GM19467 (cell line): ENCODE data around the gene SNPH.

Source experiments
- ATAC-seq: cut with Tn5 transposase; IDR thresholded peaks from one replicate; pipeline ENCODE4 v1.9.1; 2021; ENCODE audit warnings: mild to moderate bottlenecking, moderate library complexity; ENCODE audit not compliant: unreplicated experiment

Gene SNPH

DNA sequence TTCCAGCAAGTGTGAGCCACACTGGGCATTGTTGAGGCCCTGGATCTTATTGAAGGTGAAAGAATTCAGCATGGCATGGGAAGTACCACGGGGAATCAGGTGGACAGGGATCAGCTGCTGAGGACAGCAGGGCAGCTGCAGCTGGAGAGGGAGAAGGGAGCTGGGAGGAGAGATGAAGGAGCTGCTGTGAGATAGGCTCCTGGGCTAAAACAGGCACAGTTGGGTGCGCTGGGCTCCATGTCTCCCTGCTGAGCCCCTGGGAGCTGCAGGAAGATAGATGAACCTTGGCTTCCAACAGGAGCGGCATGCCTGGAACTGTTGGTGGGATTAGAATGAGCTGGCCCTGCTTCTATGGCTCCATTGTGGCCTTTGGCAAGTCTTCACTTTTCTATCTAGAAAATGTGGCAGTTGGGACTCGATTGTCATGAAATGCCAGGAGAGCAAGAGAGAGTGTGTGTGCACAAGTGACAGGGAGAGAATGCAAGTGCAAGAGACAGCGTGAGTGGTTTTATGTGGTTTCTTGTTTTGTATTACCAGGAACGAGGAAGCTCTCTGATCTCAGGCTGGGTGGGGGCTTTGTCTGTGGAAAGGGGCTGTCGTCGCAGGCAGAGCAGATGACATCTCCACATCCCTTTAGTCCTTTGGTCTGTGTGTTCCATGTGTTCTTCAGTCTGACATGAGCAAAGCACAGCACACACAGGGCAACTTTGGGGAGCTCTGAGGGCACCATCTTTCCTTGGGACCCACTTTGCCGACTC is 20.4 kb downstream of the SNPH start:
- ATAC-seq: no peak

DNA sequence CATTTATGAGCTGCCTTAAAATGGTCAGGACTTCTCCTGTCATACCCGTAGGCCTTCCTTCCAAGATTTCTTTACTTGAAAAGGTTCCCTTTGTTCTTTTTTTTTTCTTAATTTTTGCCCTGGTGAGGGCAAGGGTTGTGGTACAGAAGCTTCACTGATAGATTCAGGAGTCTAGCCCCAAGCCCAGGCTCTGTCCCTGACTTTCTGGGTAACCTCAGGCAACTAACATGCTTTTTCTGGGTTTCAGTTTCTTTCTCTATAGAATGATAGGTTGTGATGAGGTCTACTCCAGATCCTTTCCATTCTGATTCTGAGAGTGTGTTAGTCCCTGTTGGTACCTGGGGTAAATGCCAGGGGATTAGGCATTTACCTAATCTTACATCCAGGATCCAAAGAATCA is 21.2 kb downstream of the SNPH start:
- no peak for ATAC-seq

DNA sequence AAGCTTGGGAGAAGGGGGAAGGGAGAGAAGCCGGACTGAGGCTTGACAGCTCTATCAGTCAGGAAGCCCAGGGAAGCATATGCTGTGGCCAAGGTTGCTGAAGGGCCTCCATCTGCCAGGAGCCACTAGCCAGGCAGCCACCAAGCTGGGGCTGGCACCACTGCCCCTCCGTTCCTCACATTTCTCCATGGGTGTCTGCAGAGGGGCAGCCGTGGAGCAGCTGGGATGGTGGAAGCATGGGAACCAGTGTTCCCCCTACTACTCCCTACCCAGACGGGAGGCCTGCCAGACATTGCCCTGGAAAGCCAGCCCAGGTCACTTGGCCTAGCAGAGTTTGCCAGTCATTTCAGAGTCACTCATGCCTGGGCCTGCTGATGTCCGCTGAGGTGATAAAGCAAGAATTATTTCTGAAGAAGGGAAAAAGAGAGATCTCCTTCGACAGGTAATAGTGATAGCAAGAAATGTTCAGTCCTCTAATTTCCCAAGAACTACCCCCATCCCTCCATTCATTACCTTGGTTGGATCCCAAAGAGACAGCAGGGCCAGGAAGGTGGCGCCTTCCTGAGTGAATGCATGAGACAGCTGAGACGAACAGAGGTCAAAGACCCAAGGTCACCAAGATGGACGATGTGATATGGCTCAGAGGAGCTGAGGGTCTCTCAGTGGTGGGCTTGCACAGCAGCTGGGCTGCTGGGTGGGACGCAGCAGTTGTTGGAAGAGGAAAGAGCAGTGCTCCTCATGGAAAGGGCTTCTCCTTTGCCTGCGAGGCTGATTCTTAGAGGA is 21.9 kb downstream of the SNPH start:
- no peak for ATAC-seq

DNA sequence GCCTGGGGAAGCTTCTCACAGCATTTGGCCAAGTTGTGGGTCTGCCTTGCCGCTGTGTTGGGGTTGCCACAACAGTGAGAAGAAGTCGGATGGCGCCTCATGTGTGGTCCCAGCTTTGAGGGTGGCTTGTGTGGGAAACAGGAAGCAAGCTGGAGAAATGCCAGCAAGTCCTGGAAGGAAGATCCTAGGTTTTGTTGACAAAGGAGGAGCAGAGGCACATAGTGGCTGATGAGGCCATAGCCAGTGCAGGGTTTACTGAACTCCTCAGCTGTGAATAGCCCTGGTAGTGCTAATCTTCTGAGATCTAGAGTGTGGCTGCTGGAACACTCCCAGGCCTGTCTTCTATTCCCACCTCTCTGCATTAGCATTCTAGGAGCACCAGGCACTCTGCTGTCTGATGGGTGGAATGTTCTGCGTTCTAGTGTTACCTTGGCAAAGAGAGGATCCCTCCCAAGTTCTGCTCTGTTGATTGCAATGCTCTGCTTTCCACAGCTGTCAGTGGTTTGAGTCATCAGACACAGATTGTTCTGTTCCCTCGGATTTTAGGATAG is 25.2 kb downstream of the SNPH start:
- ATAC-seq: no peak

DNA sequence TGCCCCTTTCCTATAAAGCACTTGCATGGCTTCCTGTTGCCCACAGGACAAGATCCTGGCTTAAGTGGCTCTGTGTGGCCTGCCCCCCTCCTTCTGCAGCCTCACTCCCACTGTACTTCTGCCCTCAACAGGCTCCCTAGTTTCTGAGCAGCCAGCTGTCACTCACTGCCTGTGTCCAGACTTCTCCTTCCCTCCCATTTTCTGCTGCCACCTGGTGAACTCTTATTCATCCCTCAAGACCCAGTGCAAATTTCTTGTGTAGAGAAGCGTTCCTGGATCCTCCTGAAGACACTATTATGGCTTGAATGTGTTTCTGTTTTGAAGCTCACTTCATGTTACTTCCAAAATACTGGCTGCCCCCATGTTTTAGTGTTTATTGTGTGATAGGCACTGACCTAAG is 26.5 kb downstream of the SNPH start:
- no peak for ATAC-seq

DNA sequence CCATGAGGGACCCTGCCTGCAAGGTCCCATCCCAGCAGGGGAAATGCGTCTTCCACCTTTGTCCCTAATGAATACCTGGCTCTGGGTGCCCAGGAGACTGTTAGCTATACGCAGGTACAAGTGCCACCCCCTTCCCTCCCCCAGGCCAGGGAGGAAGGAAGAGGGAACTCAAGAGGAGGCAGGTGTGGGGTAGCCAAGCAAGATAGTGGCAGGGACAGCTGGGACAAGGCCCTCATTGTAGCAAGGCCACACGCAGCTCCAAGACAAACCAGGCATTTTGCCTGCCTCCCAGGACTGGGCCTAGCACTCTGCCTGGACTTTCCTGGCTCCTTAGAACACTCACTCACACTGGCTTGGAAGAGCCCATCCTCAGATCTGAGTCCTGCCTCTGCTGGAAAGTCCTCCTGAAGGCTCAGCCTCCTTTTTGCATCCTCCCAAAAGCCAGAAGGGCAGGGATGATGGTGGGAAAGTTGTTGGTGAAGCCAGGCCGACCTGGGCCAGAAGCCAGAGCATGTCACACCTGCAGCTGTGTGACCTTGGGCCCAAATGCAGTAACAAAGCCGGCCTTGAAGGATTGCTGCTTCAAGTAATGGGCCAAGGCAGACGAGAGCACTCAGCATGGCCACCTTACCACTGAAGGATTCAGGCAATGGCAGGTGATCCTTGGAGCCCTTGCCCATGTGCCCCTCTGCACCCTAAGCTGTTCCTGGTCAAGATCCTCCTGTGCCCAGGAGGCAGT is 27.7 kb downstream of the SNPH start:
- ATAC-seq: no peak

DNA sequence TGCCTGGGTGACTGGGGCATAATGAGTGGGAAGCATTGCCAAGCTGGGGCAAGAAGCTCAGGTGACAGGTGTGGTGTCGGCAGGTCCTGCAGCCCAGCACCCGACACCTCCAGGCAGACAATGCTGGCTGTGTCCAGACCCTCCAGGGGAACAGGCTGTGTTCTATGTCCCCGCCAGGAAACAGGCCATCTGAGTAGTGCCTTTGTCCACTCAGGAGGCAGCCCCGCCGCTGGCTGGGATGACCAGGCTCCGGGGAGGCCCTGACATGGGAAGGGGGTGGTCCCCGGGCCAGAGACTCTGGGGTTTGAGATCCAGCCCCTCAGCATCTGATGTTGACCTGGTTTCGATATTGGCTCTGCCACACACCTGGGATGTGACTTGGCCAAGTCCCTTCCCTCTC is 28.4 kb downstream of the SNPH start:
- ATAC-seq: no peak

DNA sequence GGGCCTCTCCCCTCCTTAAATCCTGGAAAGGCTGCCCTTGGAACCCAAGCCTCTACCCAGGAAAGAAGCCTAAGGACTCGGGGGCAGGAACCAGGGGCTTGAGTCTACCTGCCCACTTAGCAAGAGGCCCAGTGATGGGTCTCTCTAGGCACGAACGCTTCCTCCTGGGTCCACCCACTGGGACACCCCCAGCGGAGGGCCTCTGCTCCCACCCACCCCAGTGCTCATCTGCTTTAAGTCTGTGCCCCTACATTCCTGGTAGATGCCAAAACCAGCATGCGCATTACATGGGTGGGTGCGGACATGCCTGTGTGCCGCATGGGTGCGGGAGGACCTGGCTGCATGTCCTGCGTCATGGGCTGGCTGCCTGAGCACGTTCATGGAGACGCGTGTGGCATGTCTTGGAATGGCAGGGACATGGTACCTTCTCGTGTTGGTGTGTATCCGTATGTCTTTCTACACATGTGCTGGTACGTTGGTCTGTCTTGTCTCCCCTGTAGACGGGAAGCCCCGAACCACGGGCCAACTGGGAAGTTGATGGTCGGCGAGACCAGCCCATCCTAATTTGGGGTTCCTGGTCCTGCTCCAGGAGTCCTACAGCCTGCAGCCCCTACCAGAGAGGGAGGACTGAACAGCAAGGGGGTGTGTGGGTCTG is 29.3 kb downstream of the SNPH start:
- ATAC-seq: no peak

DNA sequence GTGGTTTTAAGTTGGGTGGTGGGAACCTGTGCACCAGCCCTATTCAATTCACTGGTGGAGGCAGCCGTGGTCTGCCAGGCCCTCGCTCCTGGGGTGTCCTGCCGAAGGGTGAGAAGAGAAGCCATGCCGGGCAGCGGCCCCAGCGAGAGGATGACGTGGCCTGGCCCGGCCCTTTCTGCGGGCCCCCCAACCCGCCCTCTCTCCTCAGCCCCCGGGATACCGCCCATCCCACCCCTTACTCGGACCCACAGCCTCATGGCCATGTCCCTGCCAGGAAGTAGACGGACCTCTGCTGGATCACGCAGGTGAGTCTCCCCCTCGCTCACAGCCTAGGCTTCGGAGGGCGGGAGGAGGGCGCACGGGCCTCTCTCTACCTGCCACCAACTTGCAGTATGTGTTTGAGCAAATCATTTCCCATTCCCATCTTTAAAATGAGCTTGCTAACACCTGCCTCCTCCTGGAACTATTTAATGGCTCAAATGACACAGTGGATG is 30.1 kb downstream of the SNPH start:
- no peak for ATAC-seq

DNA sequence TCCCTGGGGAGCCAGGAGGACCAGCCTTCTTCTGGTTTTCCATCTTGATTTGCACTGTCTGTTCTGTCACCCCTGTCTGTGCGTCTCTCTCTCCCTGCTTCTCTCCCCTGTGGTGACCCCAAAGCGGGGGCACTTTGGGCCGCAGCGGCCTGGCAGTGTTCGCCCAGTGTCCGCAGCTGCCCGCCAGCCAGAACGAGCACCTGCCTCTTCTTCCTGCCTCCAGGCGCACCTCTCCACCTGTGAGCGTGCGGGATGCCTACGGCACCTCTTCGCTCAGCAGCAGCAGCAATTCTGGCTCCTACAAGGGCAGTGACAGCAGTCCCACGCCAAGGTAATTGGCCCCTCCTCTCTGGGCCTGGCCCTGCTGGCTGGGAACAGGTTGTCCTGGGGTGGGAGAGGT is 30.8 kb downstream of the SNPH start:
- ATAC-seq: no peak

DNA sequence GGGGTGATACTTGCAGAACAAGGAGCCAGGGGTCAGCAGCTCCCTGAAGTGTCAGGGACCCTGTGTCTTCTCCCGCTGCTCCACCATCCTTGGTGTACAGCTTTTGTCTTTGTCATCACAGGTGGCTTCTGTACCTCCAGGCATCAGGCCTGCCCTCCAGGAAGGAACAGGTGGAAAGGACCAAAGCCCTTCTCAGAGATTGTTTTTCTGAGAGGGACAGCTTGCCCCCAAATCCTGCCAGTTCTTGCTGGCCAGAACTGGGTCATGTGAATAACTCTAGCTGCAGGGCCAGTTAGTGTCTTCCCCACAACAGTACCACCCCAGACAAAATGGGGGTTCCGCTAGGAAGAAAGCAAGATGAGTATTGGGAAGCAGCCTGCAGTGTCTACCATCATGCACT is 31.4 kb downstream of the SNPH start:
- ATAC-seq: no peak

DNA sequence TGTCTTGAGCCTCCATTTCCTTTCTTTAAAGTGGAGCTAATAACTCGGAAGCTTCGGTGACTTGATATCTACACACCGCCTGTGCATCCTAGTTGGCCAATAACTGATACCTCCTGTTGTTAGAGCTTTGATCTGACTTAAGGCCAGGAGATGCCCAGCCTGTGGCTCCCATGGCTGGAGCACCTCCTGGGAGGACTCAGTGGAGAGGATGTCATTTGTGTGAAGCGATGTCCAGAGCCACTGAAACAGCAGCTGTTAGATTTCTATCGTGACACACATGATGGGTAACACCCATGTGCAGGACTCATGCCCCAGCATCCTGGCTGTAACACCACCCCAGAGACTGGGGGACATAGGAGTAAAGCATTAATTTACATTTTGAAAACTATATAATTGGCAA is 32.1 kb downstream of the SNPH start:
- no peak for ATAC-seq

DNA sequence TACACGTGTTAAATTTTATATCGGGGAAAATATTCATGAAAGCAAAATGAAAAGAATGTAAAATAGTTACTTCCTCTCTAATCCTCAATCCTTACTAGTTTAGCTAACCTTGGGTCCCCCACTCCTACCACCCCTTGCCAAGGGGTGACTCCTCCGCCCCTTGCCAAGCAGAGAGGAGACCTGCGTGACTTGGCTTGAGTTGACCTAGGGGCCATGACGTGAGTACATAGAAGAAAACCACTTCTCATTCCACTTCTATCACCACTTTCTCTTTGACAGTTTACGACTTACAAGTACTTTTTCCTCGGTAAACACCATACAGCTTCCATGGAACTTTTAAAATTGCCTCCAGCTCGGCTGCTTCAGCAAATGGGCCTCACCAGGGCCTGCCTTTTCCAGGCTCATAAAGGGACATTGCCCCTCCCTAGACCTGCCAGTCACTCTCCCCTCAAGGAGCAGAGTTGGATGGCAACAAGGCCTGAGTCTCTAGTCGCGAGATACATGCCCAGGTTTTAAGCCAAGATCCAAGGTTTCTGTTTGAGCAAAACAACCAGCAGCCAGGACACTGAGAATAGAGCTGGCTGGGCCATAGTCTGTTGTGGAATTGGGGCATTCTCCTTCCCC is 32.9 kb downstream of the SNPH start:
- no peak for ATAC-seq

DNA sequence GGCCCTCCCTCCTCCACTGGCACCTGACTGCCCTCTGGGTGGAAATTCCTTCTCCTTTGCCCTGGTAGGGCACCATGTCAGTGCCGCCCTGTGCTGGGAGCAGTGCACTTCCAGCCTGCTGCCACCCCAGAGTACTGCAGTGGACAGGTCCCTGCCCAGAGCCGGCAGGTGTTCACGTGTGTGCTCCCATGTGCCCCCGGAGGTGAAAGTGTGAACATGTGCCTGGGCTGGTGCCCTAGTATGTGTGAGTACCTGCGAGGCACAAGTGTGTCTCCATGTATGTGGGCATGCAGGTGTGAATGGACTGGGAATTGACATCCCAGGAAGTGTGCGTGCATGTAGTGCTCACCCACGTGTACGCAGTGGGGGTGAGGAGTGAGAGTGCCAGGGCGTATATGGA is 33.4 kb downstream of the SNPH start:
- no peak for ATAC-seq

DNA sequence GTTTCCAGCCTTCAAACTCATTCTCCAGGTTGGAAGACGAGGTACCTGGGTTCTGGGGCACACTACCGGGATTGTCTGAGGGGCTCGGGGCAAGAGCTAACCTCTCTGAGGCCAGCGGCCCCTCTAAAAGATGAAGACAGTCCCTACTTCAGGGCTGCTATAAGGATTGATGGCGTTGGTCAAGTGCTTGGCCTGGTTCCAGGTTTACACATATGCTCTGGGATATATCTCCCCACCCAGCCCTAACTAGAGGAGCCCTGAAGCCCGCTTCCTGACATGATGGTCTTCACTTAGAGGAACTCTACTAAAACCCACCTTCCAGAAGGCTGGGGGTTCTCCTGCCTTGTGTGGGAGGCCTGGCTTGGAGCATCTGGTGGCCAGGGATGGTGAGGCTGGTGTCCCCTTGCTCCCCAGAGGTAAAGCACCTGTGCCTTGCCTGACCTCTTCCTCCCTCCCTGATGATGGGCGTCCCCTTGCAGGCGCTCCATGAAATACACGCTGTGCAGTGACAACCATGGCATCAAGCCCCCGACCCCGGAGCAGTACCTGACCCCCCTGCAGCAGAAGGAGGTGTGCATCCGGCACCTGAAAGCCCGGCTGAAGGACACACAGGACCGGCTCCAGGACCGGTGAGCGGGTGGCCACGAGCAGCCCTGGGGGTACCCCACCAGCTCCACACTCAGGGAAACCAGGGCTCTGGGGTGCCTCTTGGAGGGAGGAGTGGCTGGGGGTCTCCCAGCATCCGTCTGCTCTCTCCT is 34.2 kb downstream of the SNPH start:
- no peak for ATAC-seq

DNA sequence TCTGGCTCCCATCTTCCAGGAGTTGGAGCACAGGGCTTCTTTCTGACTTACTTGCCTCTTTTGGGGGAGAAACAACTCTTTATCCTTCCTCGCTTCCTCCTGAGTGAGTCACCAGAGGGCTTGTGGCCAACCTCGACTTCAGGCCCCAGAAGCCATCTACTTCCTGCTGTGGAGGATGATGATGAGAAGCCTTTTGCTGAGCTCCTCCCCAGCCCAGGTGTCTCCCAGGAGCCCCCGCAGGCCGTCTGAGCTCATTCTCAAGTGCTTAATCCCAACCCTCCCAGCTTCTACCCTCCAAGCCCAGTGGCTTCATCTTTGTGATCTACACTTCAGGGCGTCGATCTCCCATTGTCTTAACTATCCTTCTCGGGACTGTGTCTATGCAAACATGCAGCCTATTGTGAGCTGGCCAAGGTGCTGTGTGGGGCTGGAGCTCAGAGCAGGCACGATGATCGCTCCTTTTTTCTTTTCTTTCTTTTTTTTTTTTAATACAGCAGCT is 35.0 kb downstream of the SNPH start:
- ATAC-seq: no peak

DNA sequence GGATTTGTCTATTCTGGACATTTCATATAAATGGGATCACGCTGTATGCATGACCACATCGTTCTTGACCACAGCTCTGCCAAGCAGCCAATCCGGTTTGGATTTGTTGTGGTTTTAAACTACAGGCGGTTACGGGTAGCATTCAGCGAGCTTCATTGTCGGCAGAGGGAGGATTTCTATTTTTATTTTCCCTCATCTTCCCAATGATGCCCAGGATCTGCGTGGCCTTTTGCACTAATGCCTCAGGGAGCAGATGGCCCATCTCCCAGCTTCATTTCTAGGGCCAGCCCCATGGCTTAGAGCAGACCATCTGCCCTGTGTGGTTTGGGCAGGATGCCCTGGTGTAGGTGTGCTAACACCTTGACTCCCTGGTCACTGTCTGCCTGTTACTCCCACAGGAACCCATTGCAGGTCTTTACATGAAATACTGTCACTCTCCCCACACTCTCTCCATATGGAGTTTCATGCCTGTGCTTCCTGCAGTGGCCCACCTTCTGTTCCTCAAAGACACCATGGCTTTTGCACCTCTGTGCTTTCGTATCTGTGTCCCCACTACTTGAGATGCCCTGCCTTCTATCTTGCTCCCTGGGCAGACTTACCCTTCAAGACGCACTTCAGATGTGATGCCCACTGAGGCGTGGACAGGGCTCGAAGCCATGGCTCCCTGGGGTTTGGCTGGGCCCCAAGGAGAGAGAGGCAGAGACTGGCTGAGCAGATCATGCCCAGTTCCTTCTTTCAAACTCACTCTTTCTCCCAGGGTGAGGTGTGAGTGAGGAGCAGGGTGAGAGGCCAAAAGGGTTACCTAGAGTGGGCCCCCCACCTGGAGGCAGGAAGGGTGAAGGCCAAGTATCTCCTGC is 36.8 kb downstream of the SNPH start:
- ATAC-seq: no peak

DNA sequence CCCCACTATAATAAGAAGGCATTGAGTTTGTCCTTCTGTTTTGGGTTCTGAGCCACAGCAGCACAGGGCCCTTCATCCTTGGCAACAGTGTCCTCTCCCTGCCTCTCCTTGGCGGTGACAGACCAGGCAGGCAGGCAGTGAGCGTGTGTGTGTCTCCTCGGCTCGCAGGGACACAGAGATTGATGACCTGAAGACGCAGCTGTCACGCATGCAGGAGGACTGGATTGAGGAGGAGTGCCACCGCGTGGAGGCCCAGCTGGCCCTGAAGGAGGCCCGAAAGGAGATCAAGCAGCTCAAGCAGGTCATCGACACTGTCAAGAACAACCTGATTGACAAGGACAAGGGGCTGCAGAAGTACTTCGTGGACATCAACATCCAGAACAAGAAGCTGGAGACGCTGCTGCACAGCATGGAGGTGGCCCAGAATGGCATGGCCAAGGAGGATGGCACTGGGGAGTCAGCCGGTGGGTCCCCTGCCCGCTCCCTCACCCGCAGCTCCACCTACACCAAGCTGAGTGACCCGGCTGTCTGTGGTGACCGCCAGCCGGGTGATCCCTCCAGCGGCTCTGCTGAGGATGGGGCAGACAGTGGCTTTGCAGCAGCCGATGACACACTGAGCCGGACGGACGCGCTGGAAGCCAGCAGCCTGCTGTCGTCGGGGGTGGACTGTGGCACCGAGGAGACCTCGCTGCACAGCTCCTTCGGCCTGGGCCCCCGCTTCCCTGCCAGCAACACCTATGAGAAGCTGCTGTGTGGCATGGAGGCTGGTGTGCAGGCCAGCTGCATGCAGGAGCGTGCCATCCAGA is 38.8 kb downstream of the SNPH start:
- no peak for ATAC-seq
